ENCODE data around the gene TM4SF4.

The TM4SF4 gene

GRCh38 chr3:149512073-149512782 is 37.7 kb downstream of the TM4SF4 start:
- DNase-seq (ENCODE audit: low read depth), result no peak

- no peak for DNase-seq (ENCODE audit: low read depth)
Observed at GRCh38 chr3:149514471-149514870, 40.0 kb downstream of the TM4SF4 start.

- DNase-seq (ENCODE audit: low read depth), result no peak
Observed at GRCh38 chr3:149515249-149515648, 40.8 kb downstream of the TM4SF4 start.

- DNase-seq (ENCODE audit: low read depth), result no peak
Observed at GRCh38 chr3:149516920-149517319, 42.4 kb downstream of the TM4SF4 start.

- DNase-seq (ENCODE audit: low read depth), result no peak
Observed at GRCh38 chr3:149519912-149520311, 45.4 kb downstream of the TM4SF4 start.

- no peak for DNase-seq (ENCODE audit: low read depth)
Observed at GRCh38 chr3:149523512-149524299, 49.2 kb downstream of the TM4SF4 start.

GRCh38 chr3:149527531-149528339 is 53.2 kb downstream of the TM4SF4 start:
- no peak for DNase-seq (ENCODE audit: low read depth)

- DNase-seq (ENCODE audit: low read depth), result no peak
Observed at GRCh38 chr3:149528340-149528650, 53.8 kb downstream of the TM4SF4 start.

- no peak for DNase-seq (ENCODE audit: low read depth)
Observed at GRCh38 chr3:149529099-149529498, 54.6 kb downstream of the TM4SF4 start.

- no peak for DNase-seq (ENCODE audit: low read depth)
Observed at GRCh38 chr3:149532489-149533180, 58.1 kb downstream of the TM4SF4 start.

GRCh38 chr3:149534082-149534481 is 59.6 kb downstream of the TM4SF4 start:
- no peak for DNase-seq (ENCODE audit: low read depth)

GRCh38 chr3:149534671-149535332 is 60.3 kb downstream of the TM4SF4 start:
- no peak for DNase-seq (ENCODE audit: low read depth)

- DNase-seq (ENCODE audit: low read depth), result no peak
Observed at GRCh38 chr3:149535333-149535685, 60.8 kb downstream of the TM4SF4 start.

- no peak for DNase-seq (ENCODE audit: low read depth)
Observed at GRCh38 chr3:149536429-149536828, 61.9 kb downstream of the TM4SF4 start.

GRCh38 chr3:149538371-149538770 is 63.9 kb downstream of the TM4SF4 start:
- no peak for DNase-seq (ENCODE audit: low read depth)

- DNase-seq (ENCODE audit: low read depth), result no peak
Observed at GRCh38 chr3:149541091-149541491, 66.6 kb downstream of the TM4SF4 start.

- DNase-seq (ENCODE audit: low read depth), result no peak
Observed at GRCh38 chr3:149542375-149543312, 68.1 kb downstream of the TM4SF4 start.

GRCh38 chr3:149545049-149545448 is 70.6 kb downstream of the TM4SF4 start:
- DNase-seq (ENCODE audit: low read depth), result no peak

- DNase-seq (ENCODE audit: low read depth), result no peak
Observed at GRCh38 chr3:149547413-149547812, 72.9 kb downstream of the TM4SF4 start.

GRCh38 chr3:149547954-149548668 is 73.6 kb downstream of the TM4SF4 start:
- DNase-seq (ENCODE audit: low read depth), result no peak
